ENCODE results near the gene DIAPH2.

Gene DIAPH2

GRCh38 chrX:97482666-97483300 lies 798.1 kb downstream of the DIAPH2 start:
- no peak for DNase-seq (ENCODE audit: low spot score)

- no peak for DNase-seq (ENCODE audit: low spot score)
Observed at GRCh38 chrX:97490656-97491055, 806.0 kb downstream of the DIAPH2 start.

GRCh38 chrX:97494756-97495372 lies 810.2 kb downstream of the DIAPH2 start:
- no peak for DNase-seq (ENCODE audit: low spot score)

GRCh38 chrX:97498093-97498492 lies 813.5 kb downstream of the DIAPH2 start:
- DNase-seq (ENCODE audit: low spot score) = no peak

- DNase-seq (ENCODE audit: low spot score) = no peak
Observed at GRCh38 chrX:97504431-97504830, 819.8 kb downstream of the DIAPH2 start.

- no peak for DNase-seq (ENCODE audit: low spot score)
Observed at GRCh38 chrX:97517763-97518162, 833.1 kb downstream of the DIAPH2 start.

- no peak for DNase-seq (ENCODE audit: low spot score)
Observed at GRCh38 chrX:97522307-97522706, 837.7 kb downstream of the DIAPH2 start.

GRCh38 chrX:97524340-97524739 lies 839.7 kb downstream of the DIAPH2 start:
- no peak for DNase-seq (ENCODE audit: low spot score)

GRCh38 chrX:97524997-97525396 lies 840.4 kb downstream of the DIAPH2 start:
- no peak for DNase-seq (ENCODE audit: low spot score)

- DNase-seq (ENCODE audit: low spot score) = no peak
Observed at GRCh38 chrX:97525981-97526380, 841.3 kb downstream of the DIAPH2 start.

GRCh38 chrX:97527725-97528124 lies 843.1 kb downstream of the DIAPH2 start:
- no peak for DNase-seq (ENCODE audit: low spot score)

GRCh38 chrX:97529536-97530200 lies 845.0 kb downstream of the DIAPH2 start:
- DNase-seq (ENCODE audit: low spot score) = no peak

- DNase-seq (ENCODE audit: low spot score) = no peak
Observed at GRCh38 chrX:97531825-97532224, 847.2 kb downstream of the DIAPH2 start.

- no peak for DNase-seq (ENCODE audit: low spot score)
Observed at GRCh38 chrX:97538745-97539144, 854.1 kb downstream of the DIAPH2 start.

GRCh38 chrX:97539970-97540519 lies 855.4 kb downstream of the DIAPH2 start:
- DNase-seq (ENCODE audit: low spot score) = no peak

GRCh38 chrX:97547877-97548578 lies 863.4 kb downstream of the DIAPH2 start:
- no peak for DNase-seq (ENCODE audit: low spot score)

- no peak for DNase-seq (ENCODE audit: low spot score)
Observed at GRCh38 chrX:97551821-97552220, 867.2 kb downstream of the DIAPH2 start.

- DNase-seq (ENCODE audit: low spot score) = no peak
Observed at GRCh38 chrX:97553833-97554232, 869.2 kb downstream of the DIAPH2 start.

GRCh38 chrX:97556359-97556758 lies 871.7 kb downstream of the DIAPH2 start:
- DNase-seq (ENCODE audit: low spot score) = no peak

- no peak for DNase-seq (ENCODE audit: low spot score)
Observed at GRCh38 chrX:97563531-97564133, 879.0 kb downstream of the DIAPH2 start.

- no peak for DNase-seq (ENCODE audit: low spot score)
Observed at GRCh38 chrX:97564496-97564895, 879.9 kb downstream of the DIAPH2 start.

GRCh38 chrX:97587171-97587570 lies 902.5 kb downstream of the DIAPH2 start:
- DNase-seq (ENCODE audit: low spot score) = no peak

Measured in left forelimb (tissue), 1 donor.